HG03571 (cell line): Measurements from ENCODE around the gene TXN.
A peak's percentile ranks its signal among the peaks of the same experiment; 100 is the strongest.
"Not testable (repeated sequence)": the region's sequence is repeated elsewhere in the genome, so short reads cannot be mapped to it uniquely, and the experiment has no call there.

Experiments used
- ATAC-seq: cut with Tn5 transposase; IDR thresholded peaks from one replicate; pipeline ENCODE4 v1.9.1; 2021; ENCODE audit not compliant: unreplicated experiment

Gene TXN

GRCh38 chr9:110257956-110258355 lies 1.6 kb upstream of the TXN start:
- ATAC-seq = no peak

- no peak for ATAC-seq
Measured at GRCh38 chr9:110257097-110257841, 962 bp upstream of the TXN start.

GRCh38 chr9:110255463-110256379 lies 586 bp downstream of the TXN start:
- ATAC-seq = peak; percentile 24

DNA sequence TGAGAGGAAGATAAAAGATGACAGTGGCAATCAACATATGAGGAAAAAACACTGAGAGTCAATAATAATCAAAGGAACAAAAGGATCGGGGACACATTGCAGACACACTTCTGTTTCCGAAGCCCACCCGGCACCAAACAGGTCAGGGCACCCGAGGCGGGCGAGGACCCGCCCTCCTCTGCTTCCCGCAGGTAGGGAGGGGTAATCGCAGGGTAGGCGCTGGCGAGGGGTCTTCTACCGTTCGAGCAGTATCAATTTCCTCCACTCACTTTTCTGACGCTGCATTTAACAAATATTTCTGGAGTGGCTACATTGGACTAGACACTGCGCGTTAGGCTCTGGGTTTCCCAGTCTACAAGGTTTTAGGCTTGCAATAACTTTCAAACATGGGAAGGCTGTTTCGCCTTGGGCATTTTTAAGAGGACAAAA lies 1.3 kb downstream of the TXN start:
- ATAC-seq = no peak

DNA sequence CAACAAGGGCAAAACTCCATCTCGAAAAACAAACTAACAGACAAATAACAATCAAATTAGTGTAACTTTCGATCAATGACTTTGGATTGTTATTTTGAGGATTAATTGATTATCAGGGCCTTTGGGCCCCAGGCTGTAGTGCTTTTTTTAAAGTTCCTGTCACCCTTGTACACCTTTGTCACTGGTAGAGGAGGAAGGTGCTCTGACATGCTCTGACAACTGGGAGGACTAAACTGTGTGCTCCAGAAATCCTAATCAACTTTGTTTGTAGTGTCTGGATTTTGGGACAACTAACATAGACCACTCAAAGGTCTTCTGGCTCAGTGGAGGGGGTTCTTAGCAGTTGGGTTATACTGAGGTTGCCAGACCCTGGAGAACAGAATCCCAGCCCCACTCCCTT lies 1.8 kb downstream of the TXN start:
- no peak for ATAC-seq

GRCh38 chr9:110252509-110253139 lies 3.7 kb downstream of the TXN start:
- no peak for ATAC-seq

- not testable (repeated sequence) for ATAC-seq
Measured at GRCh38 chr9:110251770-110252169, 4.5 kb downstream of the TXN start.

DNA sequence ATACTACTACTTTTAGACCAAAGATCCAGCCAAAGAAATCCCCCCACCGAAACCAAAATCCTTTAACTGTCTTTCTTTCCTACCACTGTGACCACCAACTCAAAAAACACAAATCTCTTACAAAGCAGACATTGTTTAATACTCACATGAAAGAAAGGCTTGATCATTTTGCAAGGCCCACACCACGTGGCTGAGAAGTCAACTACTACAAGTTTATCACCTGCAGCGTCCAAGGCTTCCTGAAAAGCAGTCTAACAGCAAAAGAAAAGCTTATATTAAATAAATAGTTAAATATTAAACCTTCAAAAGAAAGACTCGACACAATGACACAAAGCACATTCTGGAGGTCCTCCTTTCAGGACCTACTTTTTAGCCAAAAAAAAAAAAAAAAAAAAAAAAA lies 5.1 kb downstream of the TXN start:
- no peak for ATAC-seq

GRCh38 chr9:110249603-110250002 lies 6.7 kb downstream of the TXN start:
- ATAC-seq = no peak

GRCh38 chr9:110248361-110248760 lies 7.9 kb downstream of the TXN start:
- no peak for ATAC-seq

DNA sequence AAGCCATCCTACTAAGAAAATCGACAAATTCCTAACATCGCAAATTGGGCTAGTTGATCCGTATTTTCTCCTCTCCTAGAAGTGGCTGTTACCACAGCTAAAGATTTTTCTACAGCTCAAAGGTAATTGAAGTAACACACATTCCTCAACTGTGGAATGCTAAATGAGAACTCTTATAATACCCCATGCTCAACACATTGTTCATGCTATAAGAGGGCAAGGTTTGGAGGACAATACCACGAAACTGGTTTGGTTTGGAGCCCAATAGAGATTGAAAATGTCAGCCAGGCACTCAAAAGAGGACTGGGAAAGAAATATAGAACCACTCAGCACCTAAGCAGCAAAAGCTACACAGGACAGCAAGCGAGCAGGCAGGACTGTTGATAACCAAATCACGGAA lies 10.1 kb downstream of the TXN start:
- ATAC-seq = no peak

- no peak for ATAC-seq
Measured at GRCh38 chr9:110244616-110245015, 11.7 kb downstream of the TXN start.

- no peak for ATAC-seq
Measured at GRCh38 chr9:110241858-110242321, 14.4 kb downstream of the TXN start.

- ATAC-seq = no peak
Measured at GRCh38 chr9:110241260-110241857, 14.9 kb downstream of the TXN start.

GRCh38 chr9:110240198-110240597 lies 16.1 kb downstream of the TXN start:
- ATAC-seq = no peak

DNA sequence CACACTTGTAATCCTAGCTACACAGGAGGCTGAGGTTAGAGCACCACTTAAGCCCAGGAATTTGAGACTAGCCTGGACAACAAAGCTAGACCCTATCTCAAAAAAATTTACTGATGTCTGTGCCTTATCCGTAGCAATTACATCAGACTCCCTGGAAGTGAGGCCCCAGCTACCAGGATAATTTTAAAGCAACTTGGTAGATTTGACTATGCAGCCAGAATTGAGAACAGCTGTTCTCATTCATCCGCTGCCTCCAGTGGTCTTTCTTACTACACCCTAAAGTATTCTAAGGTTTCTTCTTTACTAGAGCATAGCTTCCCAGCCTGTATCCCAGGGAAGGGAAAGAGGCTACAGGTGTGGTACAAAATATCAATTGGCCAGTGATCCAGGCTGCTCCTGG lies 28.0 kb downstream of the TXN start:
- no peak for ATAC-seq

DNA sequence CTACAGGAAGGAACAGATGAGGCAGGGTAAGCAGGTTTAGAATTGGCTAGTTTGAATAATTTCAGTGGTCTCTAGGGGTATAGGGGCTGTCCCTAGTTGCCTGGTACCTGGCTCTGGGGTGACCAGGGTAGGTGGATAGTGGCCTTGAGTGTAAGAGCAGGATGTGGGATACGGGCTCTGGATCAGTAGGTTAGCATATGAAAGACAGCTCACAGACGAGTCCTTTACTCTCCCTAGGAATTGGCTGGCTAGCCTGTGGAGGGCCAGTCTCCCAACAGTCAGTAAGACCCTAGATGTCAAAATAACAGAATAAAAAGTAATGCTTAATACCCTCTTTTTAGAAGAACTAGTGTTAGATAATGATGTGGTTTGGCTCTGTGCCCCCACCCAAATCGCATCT lies 31.7 kb downstream of the TXN start:
- ATAC-seq = no peak

- ATAC-seq = no peak
Measured at GRCh38 chr9:110220809-110221208, 35.5 kb downstream of the TXN start.

DNA sequence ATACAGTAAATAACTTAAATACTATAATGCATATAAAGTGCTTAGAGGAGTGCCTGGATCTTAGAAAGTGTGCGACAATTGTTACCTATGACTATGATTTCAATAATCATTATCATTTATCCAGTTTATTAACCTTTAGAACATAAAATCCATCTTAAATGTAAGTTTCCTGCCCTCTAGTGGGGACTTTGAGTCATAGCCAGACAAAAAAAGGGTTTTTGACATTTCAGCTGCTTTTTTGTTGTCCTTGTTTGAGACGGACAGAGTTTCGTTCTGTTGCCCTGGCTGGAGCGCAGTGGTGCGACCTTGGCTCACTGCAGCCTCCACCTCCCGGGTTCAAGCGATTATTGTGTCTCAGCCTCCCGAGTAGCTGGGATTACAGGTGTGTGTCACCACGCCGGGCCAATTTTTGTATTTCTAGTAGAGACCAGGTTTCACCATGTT lies 38.6 kb downstream of the TXN start:
- no peak for ATAC-seq

DNA sequence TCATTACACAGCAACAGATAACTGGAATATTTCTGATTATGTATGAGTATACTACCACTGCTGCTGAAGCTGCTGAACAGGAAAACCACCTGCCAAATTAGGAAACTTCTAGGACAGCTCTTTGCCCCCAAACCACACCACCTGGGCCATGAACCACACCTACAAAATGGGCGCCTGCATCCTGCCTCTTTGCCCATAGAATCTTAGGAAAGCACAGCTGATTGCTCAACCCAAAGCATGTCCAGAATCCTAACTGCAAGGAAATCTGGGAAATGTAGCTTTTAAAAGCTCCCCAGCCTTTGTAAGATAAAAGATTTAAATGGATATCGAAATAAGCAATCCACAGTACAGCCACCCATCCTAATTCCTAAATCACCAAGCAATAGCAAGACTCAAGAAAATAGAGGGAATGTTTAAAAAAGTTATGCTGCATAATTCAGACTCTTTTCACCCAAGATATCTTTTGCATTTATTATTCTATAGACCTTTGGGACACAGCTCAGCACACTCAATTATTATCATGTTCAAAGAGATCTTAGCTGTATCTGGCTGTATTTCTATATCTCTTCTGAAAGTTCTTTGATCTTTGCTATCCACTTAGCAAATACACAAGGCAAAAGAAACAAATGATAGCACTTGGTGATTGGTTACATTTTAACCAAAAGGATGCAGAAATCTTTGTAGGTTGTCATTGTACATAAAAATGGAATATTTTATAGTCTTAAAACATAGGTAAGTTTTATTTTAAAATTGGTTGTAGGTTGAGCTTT lies 41.5 kb downstream of the TXN start:
- no peak for ATAC-seq
